Stimulated activated CD4-positive, alpha-beta T cell treated with anti-CD3 and anti-CD28 coated beads, Interleukin-15, amount 100 ng/mL, for 48 hours (primary cell): Measurements from ENCODE around the gene CAMK2N1.
A peak's percentile ranks its signal among the peaks of the same experiment; 100 is the strongest.

Source experiments
- DNase-seq, 2 donors: peaks; one replicate each; pipeline ENCODE4 v3.0.0-alpha.2; 2020; ENCODE audit warnings: low read depth in 2 of 2

CAMK2N1 gene

DNA sequence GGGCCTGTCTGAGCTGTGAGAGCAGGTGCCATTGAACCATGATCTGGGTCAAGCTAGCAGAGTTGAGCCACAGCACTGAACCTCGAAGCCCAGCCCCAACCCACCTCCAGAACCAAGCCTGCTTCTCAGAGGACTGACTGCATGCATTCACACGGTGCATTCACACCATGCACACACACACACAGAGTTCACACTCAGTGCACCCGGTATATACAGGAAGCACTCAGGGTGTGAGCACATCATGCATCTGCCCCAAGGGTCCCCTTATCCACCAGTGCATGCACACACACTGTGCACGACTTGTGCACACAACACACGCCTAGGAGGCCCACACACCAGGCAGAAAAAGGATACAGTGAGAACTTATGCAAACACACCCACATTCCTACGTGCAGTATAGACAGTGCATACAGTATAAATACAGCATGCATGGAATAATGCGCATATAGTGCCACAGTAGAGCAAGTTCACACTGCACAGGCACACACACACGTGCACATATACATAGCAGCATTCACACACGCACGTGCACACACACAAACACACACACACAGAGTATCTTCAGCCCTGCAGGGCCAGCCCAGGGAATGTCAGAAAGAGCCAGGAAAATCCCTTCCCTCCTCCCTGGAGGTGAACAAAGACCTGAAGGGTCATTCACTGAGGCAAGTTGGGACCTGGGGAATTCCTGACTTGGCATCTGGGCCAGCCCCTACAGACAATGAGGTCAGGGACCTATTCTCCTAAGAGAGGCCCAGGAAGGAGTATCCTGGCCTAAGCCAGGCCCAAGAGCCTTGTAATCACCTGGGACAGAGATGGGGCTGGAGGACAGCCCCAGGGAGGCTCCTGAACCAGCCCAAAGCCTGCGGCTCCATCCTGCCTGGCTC is 42.1 kb downstream of the CAMK2N1 start:
- DNase-seq, result no peak

- DNase-seq, result no peak
Measured at GRCh38 chr1:20442920-20443625, 42.9 kb downstream of the CAMK2N1 start.

DNA sequence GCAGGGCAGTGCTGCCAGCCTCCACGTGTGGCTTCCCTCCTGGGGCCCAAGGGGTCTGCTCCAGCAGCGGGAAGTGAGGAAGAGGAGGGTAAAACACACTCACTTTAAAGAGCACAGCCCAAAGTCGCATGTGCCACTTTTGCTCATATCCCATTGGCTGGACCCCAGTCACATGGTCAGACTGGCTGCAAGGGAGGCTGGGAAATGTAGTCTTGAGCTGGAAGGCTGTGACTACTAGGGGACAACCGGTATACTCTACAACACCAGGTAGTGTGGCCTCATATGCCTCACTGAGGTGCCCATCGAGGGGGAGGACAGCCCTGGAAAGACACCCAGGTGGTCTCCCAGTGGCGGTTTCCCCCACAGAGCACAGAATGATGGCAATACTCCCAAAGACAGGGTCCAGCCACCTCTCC is 45.2 kb downstream of the CAMK2N1 start:
- DNase-seq, result peak; percentile 6 to 47

- DNase-seq, result no peak
Measured at GRCh38 chr1:20439282-20439681, 46.7 kb downstream of the CAMK2N1 start.

DNA sequence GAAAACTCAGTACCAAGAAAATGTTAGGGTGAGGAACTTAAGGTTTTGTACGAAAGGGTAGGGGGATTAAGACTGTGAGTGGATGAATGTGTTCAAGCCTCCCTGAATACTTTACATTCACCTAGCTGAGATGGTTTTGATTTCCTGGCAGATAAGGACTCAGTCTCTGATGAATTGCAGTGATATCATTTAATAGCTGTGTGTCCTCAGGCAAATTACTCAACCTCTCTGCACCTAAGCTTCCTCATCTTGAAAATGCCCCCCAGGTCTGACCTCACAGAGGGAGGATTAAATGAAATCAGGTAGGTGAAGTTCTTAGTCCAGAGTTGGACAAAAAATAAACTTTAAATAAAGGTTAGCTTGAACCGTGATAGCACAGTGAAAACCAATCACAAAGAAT is 48.4 kb downstream of the CAMK2N1 start:
- DNase-seq, result no peak

DNA sequence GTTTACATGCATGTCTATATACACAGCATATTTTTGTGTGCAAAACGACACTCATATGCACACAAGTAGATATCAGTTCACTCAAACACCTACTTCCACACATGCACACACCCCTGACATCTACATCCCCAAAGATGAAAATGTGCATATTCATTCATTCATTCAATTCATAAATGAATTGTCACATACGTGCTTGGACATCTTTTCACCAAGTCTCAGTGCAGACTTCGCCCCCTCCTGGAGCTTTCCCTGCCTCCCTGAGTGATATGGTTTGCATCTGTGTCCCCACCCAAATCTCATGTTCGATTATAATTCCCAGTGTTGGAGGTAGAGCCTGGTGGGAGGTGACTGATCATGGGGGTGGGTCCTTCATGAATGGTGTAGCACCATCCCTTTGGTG is 53.1 kb downstream of the CAMK2N1 start:
- no peak for DNase-seq
